Kidney epithelial cell (primary cell): Measurements from ENCODE around the gene UBFD1. TPM values are rescaled to one million over a fixed set of nuclear protein-coding genes. Genes with fewer than 3 reads are reported as not detected.

Experiments used
- DNase-seq: peaks from one replicate; pipeline ENCODE4 v3.0.0-alpha.2; 2010; ENCODE audit warnings: low read depth
- H3K27me3 ChIP-seq: 2 replicates; pipeline ENCODE4 v1.6.0; 2011; ENCODE audit warnings: low read length; ENCODE audit not compliant: control insufficient read depth, insufficient read depth
- H3K36me3 ChIP-seq: 2 replicates; pipeline ENCODE4 v1.5.1; 2011; ENCODE audit warnings: low read length; ENCODE audit not compliant: control insufficient read depth, insufficient read depth
- H3K4me3 ChIP-seq: 2 replicates; pipeline ENCODE4 v1.5.1; 2011; ENCODE audit warnings: low read depth, mild to moderate bottlenecking, control low read depth, low read length
- CTCF ChIP-seq: IDR thresholded peaks from 2 replicates; pipeline ENCODE4 v1.5.1; 2011; ENCODE audit warnings: mild to moderate bottlenecking, moderate library complexity, low read length, control low read depth, inconsistent platforms; ENCODE audit not compliant: insufficient read depth, poor library complexity, severe bottlenecking
- total RNA-seq: library from RNA; depleted of rRNA; stranded (reverse); fragments of >200 nt; gene quantifications from 2 replicates; pipeline ENCODE4 v1.2.3, GENCODE V29; 2015

UBFD1 gene
- total RNA-seq, 1 donor from 2014 or later: 135 TPM

- no peak for DNase-seq
- Histone ChIP-seq H3K36me3 (no peaks in the 10 kb centered on the region), H3K27me3 (no peaks in the 10 kb centered on the region), H3K4me3 (no peak overlapping the region)
- no peak for TF ChIP-seq CTCF
These were observed 25.1 kb upstream of the UBFD1 start for GRCh38 chr16:23532448-23532847.

- no peaks in the 10 kb centered on the region for H3K36me3 ChIP-seq
- no peak for DNase-seq
- no peak for TF ChIP-seq CTCF
- H3K27me3 ChIP-seq: no peaks in the 10 kb centered on the region
- no peak overlapping the region for H3K4me3 ChIP-seq
These were observed 22.4 kb upstream of the UBFD1 start for GRCh38 chr16:23534868-23535860.

GRCh38 chr16:23535901-23536300, 21.6 kb upstream of the UBFD1 start:
- no peak for TF ChIP-seq CTCF
- no peaks in the 10 kb centered on the region for H3K36me3 ChIP-seq

GRCh38 chr16:23537390-23537789, 20.1 kb upstream of the UBFD1 start:
- Histone ChIP-seq H3K4me3 (no peak overlapping the region), H3K36me3 (no peaks in the 10 kb centered on the region), H3K27me3 (no peaks in the 10 kb centered on the region)
- no peak for DNase-seq
- TF ChIP-seq CTCF: no peak

More at GRCh38 chr16:23535901-23536300, 21.6 kb upstream of the UBFD1 start:
- H3K4me3 ChIP-seq: no peak overlapping the region
- no peaks in the 10 kb centered on the region for H3K27me3 ChIP-seq
- no peak for DNase-seq

GRCh38 chr16:23538919-23539278, 18.6 kb upstream of the UBFD1 start:
- no peak overlapping the region for H3K4me3 ChIP-seq
- TF ChIP-seq CTCF: no peak
- H3K27me3 ChIP-seq: no peaks in the 10 kb centered on the region
- H3K36me3 ChIP-seq: no peaks in the 10 kb centered on the region
- no peak for DNase-seq
